GM23338 (cell line): ENCODE measurements around the gene ZNF816. TPM values are rescaled to one million over a fixed set of nuclear protein-coding genes. Genes with fewer than 3 reads are reported as not detected.

Experiments used
- ATAC-seq: fragments of 200-7000 bp; cut with Tn5 transposase; 3 replicates; pipeline ENCODE4 v1.9.1; 2020
- DNase-seq: peaks from one replicate; pipeline ENCODE4 v3.0.0-alpha.2; 2015; ENCODE audit warnings: low spot score
- H2AFZ ChIP-seq: fragments of 200-600 bp; sonication (generic); 2 replicates; pipeline ENCODE4 v1.8.0; 2016; ENCODE audit warnings: antibody characterized with exemption, mild to moderate bottlenecking, moderate library complexity
- H3F3A ChIP-seq: fragments of 200-600 bp; sonication (generic); replicated peaks from 2 replicates; pipeline ENCODE4 v1.8.0; 2017; ENCODE audit warnings: antibody characterized with exemption, mixed run types, low read depth
- H3K27ac ChIP-seq: fragments of 200-600 bp; sonication (generic); 2 replicates; pipeline ENCODE4 v1.6.1; 2016; ENCODE audit warnings: low read depth
- H3K27me3 ChIP-seq: fragments of 200-600 bp; sonication (generic); 2 replicates; pipeline ENCODE4 v1.8.0; 2016; ENCODE audit warnings: mild to moderate bottlenecking, mixed run types, moderate library complexity; ENCODE audit not compliant: insufficient read depth
- H3K36me3 ChIP-seq: fragments of 200-600 bp; sonication (generic); 2 replicates; pipeline ENCODE4 v1.8.0; 2016; ENCODE audit warnings: mild to moderate bottlenecking; ENCODE audit not compliant: insufficient read depth
- H3K4me1 ChIP-seq: fragments of 200-600 bp; sonication (generic); 2 replicates; pipeline ENCODE4 v1.8.0; 2016; ENCODE audit warnings: mild to moderate bottlenecking, moderate library complexity; ENCODE audit not compliant: insufficient read depth
- H3K4me2 ChIP-seq: fragments of 200-600 bp; sonication (generic); 2 replicates; pipeline ENCODE4 v1.7.1; 2017; ENCODE audit warnings: mixed run types
- H3K4me3 ChIP-seq: fragments of 200-600 bp; sonication (generic); 2 replicates; pipeline ENCODE4 v1.6.1; 2016; ENCODE audit warnings: mixed run types
- H3K79me2 ChIP-seq: fragments of 200-600 bp; sonication (generic); replicated peaks from 2 replicates; pipeline ENCODE4 v1.8.0; 2017; ENCODE audit warnings: mild to moderate bottlenecking; ENCODE audit not compliant: insufficient read depth
- H3K9me2 ChIP-seq: fragments of 200-600 bp; sonication (generic); 2 replicates; pipeline ENCODE4 v1.8.0; 2017; ENCODE audit not compliant: insufficient read depth
- H4K20me1 ChIP-seq: fragments of 200-600 bp; sonication (generic); replicated peaks from 2 replicates; pipeline ENCODE4 v1.8.0; 2017; ENCODE audit warnings: mild to moderate bottlenecking; ENCODE audit not compliant: insufficient read depth
- H3K27ac Mint-ChIP-seq: 2 replicates; pipeline ENCODE4 v1.8.0; 2020; ENCODE audit warnings: inconsistent platforms, mild to moderate bottlenecking, moderate library complexity, mixed read lengths
- H3K27me3 Mint-ChIP-seq: 3 replicates; pipeline ENCODE4 v1.8.0; 2022; ENCODE audit warnings: low read depth, mild to moderate bottlenecking, moderate library complexity, mixed read lengths, inconsistent platforms; ENCODE audit not compliant: insufficient read depth, poor library complexity
- H3K36me3 Mint-ChIP-seq: 3 replicates; pipeline ENCODE4 v1.8.0; 2021; ENCODE audit warnings: low read depth, mild to moderate bottlenecking, inconsistent platforms, moderate library complexity, mixed read lengths
- H3K4me1 Mint-ChIP-seq: 3 replicates; pipeline ENCODE4 v1.8.0; 2020; ENCODE audit warnings: mild to moderate bottlenecking, inconsistent platforms, mixed read lengths
- H3K4me3 Mint-ChIP-seq: 3 replicates; pipeline ENCODE4 v1.8.0; 2021; ENCODE audit warnings: moderate library complexity, mild to moderate bottlenecking, inconsistent platforms, mixed read lengths
- H3K9me3 Mint-ChIP-seq: 3 replicates; pipeline ENCODE4 v1.8.0; 2020; ENCODE audit warnings: moderate library complexity, mild to moderate bottlenecking, inconsistent platforms, mixed read lengths
- CREB1 ChIP-seq: fragments of 250-450 bp; sonication (Bioruptor Pico); IDR thresholded peaks from 2 replicates; pipeline ENCODE4 v1.5.0; 2020; ENCODE audit warnings: low read depth, mild to moderate bottlenecking, moderate library complexity
- CTCF ChIP-seq, 2 experiments: fragments of 200-600 bp in 1 of 2; sonication (generic) in 1 of 2; conservative IDR thresholded peaks; 2 replicates each; pipeline versions ENCODE4 v1.5.1 to v1.6.1; 2016 to 2017; ENCODE audit warnings: antibody characterized with exemption in 2 of 2, low read depth in 2 of 2, mild to moderate bottlenecking in 2 of 2, moderate library complexity in 1 of 2
- ETS1 ChIP-seq: IDR thresholded peaks from 2 replicates; pipeline ENCODE4 v1.6.1; 2016; ENCODE audit warnings: antibody characterized with exemption
- EZH2 ChIP-seq: fragments of 200-600 bp; sonication (generic); IDR thresholded peaks from one replicate; pipeline ENCODE4 v1.8.0; 2017; ENCODE audit warnings: antibody characterized with exemption, mild to moderate bottlenecking, low read depth; ENCODE audit not compliant: unreplicated experiment
- JUNB ChIP-seq: IDR thresholded peaks from one replicate; pipeline ENCODE4 v1.6.1; 2016; ENCODE audit warnings: antibody characterized with exemption; ENCODE audit not compliant: unreplicated experiment
- POLR2AphosphoS5 ChIP-seq: IDR thresholded peaks from 2 replicates; pipeline ENCODE4 v1.6.1; 2016; ENCODE audit warnings: antibody characterized with exemption, low read depth
- REST ChIP-seq: IDR thresholded peaks from one replicate; pipeline ENCODE4 v1.6.1; 2018; ENCODE audit warnings: antibody characterized with exemption; ENCODE audit not compliant: unreplicated experiment
- STAT1 ChIP-seq: IDR thresholded peaks from one replicate; pipeline ENCODE4 v1.6.1; 2016; ENCODE audit warnings: antibody characterized with exemption; ENCODE audit not compliant: unreplicated experiment
- ZNF331 ChIP-seq: fragments of 250-450 bp; sonication (Bioruptor Pico); IDR thresholded peaks from 2 replicates; pipeline ENCODE4 v1.5.0; 2020; ENCODE audit warnings: low read depth, mild to moderate bottlenecking, moderate library complexity
- polyA plus RNA-seq: library from polyadenylated mRNA; unstranded; fragments of >200 nt; fragmentation: Nextera tagmentation; extraction: Ambion mirVana; gene quantifications from 2 replicates; pipeline ENCODE4 v1.2.1, GENCODE V29; 2016
- total RNA-seq: library from RNA; depleted of rRNA; stranded (reverse); fragments of >200 nt; shearing (Covaris generic); gene quantifications from 2 replicates; pipeline ENCODE4 v1.2.3, GENCODE V29; 2014

ZNF816 gene
- total and polyA plus RNA-seq, 2 experiments from 2014 or later = 7.0 to 9.5 TPM

- no peak overlapping the region for H3K4me3 ChIP-seq
- H3F3A ChIP-seq = 0 out of 2 replicates have a peak, but pooled peaks cover 3% of the 10 kb centered on the region
- peaks cover 12% of the 10 kb centered on the region for H3K4me1 Mint-ChIP-seq
- no peaks in the 10 kb centered on the region for H4K20me1 ChIP-seq
- no peak overlapping the region for H3K27ac ChIP-seq
- TF ChIP-seq REST = no peak
- TF ChIP-seq ZNF331 (CRISPR knock-in tag) = no peak
- no peak for TF ChIP-seq CTCF (conservative IDR thresholded peaks at IDR 0.05; ENCODE audit: low read depth in 2 of 2)
- TF ChIP-seq CREB1 = no peak
- TF ChIP-seq ETS1 = no peak
- TF ChIP-seq JUNB = no peak
- no peak for TF ChIP-seq STAT1
- no peak for TF ChIP-seq POLR2AphosphoS5
- TF ChIP-seq EZH2 = no peak
- no peak overlapping the region for H3K4me3 Mint-ChIP-seq
- no peaks in the 10 kb centered on the region for H3K36me3 ChIP-seq
- DNase-seq (no peak), ATAC-seq (no peak)
- no peaks in the 10 kb centered on the region; the same call in 1 of the 2 replicates for H3K9me2 ChIP-seq
- peaks cover 5% of the 10 kb centered on the region; the same call in 2 of the 3 replicates for H3K9me3 Mint-ChIP-seq
- H3K79me2 ChIP-seq = no peaks in the 10 kb centered on the region
- H3K36me3 Mint-ChIP-seq = peaks cover 9% of the 10 kb centered on the region; the same call in 2 of the 3 replicates
- no peak overlapping the region for H2AFZ ChIP-seq
- peaks cover 54% of the 10 kb centered on the region for H3K27me3 ChIP-seq
- no peak overlapping the region for H3K4me2 ChIP-seq
- peaks cover 38% of the 10 kb centered on the region for H3K27me3 Mint-ChIP-seq
- H3K4me1 ChIP-seq = peaks cover 4% of the 10 kb centered on the region; the same call in 1 of the 2 replicates
- H3K27ac Mint-ChIP-seq = no peak overlapping the region
Measured at GRCh38 chr19:52990759-52991418, 28.2 kb upstream of the ZNF816 start.
